Vagina (tissue), 2 donors: ENCODE measurements around the gene DLX1.

Experiments
- POLR2A ChIP-seq, 2 donors: fragments of 450-650 bp; IDR thresholded peaks; one replicate each; pipeline ENCODE4 v1.6.1; 2017; ENCODE audit warnings: antibody characterized with exemption in 2 of 2, mild to moderate bottlenecking in 2 of 2, moderate library complexity in 2 of 2
- TF ChIP-seq, protein P1 (sequence below), 3 experiments: fragments of 450-650 bp in 2 of 3; fragments of 200-600 bp in 1 of 3; sonication (generic) in 1 of 3; IDR thresholded peaks; one replicate each; pipeline ENCODE4 v1.5.1; 2017 to 2019; ENCODE audit warnings: antibody characterized with exemption in 3 of 3, mild to moderate bottlenecking in 2 of 3, moderate library complexity in 2 of 3

GRCh38 chr2:172080641-172081220 lies 4.6 kb upstream of the DLX1 start:
- TF ChIP-seq, protein P1, sequence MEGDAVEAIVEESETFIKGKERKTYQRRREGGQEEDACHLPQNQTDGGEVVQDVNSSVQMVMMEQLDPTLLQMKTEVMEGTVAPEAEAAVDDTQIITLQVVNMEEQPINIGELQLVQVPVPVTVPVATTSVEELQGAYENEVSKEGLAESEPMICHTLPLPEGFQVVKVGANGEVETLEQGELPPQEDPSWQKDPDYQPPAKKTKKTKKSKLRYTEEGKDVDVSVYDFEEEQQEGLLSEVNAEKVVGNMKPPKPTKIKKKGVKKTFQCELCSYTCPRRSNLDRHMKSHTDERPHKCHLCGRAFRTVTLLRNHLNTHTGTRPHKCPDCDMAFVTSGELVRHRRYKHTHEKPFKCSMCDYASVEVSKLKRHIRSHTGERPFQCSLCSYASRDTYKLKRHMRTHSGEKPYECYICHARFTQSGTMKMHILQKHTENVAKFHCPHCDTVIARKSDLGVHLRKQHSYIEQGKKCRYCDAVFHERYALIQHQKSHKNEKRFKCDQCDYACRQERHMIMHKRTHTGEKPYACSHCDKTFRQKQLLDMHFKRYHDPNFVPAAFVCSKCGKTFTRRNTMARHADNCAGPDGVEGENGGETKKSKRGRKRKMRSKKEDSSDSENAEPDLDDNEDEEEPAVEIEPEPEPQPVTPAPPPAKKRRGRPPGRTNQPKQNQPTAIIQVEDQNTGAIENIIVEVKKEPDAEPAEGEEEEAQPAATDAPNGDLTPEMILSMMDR (IDR thresholded peaks at IDR 0.05), result no peak
- TF ChIP-seq POLR2A (IDR thresholded peaks at IDR 0.05), result no peak
